ENCODE measurements around the gene SEC14L5. TPM values are rescaled to one million over a fixed set of nuclear protein-coding genes. Genes with fewer than 3 reads are reported as not detected.

Gene SEC14L5
- total and polyA plus RNA-seq, 10 of the 15 experiments (the other 5 are each of a cell fraction or from before 2014, with no cell fraction given), result 0.01 TPM; not detected in 9

DNA sequence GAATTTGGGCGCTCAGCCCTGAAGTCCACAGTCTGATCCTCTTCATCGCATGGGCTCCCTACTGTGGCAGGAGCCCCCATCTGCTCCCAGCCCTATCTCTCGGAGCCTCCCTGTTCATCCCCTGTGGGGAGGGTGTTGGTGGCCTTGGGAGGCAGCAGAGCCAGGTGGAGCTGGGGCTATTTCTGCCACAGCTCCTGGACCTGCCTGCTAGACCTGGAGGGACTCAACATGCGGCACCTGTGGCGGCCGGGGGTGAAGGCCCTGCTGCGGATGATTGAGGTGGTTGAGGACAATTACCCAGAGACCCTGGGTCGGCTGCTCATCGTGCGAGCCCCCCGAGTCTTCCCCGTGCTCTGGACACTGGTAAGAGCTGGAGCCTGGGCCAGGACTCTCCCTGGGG is 45.1 kb downstream of the SEC14L5 start:
- intact Hi-C loops (cut with micrococcal nuclease; ENCODE audit: unreplicated experiment), result no loop called here
- POLR2A ChIA-PET, result no interaction called here
- Histone ChIP-seq H3K27ac (ENCODE audit: control insufficient read depth, insufficient read depth) (no peak overlapping the region), H4K20me1 (ENCODE audit: control insufficient read depth, insufficient read depth) (no peaks in the 10 kb centered on the region), H3K9me3 (replicated peaks; ENCODE audit: control insufficient read depth, insufficient read depth, low read length) (no peaks in the 10 kb centered on the region), H3K27me3 (replicated peaks in 1 of 2; ENCODE audit: control insufficient read depth in 2 of 2, insufficient read depth in 2 of 2, low read length in 1 of 2) (no peaks in the 10 kb centered on the region), H3K9ac (ENCODE audit: control insufficient read depth, insufficient read depth, low read length) (no peak overlapping the region), H3K4me2 (ENCODE audit: control insufficient read depth, insufficient read depth) (no peak overlapping the region), H3K4me1 (ENCODE audit: control insufficient read depth, insufficient read depth, low read length) (no peaks in the 10 kb centered on the region), H3K36me3 (ENCODE audit: control insufficient read depth in 2 of 2, insufficient read depth in 2 of 2, low read length in 1 of 2) (no peaks in the 10 kb centered on the region), H3K79me2 (ENCODE audit: control insufficient read depth, insufficient read depth, low read length) (no peaks in the 10 kb centered on the region), H2AFZ (ENCODE audit: control insufficient read depth, low read depth, low read length) (no peak overlapping the region), H3K4me3 (no peak overlapping the region)
- no peak for TF ChIP-seq MEF2B (IDR thresholded peaks at IDR 0.05; ENCODE audit: partially characterized antibody, poor library complexity, severe bottlenecking)
- TF ChIP-seq, protein P1, sequence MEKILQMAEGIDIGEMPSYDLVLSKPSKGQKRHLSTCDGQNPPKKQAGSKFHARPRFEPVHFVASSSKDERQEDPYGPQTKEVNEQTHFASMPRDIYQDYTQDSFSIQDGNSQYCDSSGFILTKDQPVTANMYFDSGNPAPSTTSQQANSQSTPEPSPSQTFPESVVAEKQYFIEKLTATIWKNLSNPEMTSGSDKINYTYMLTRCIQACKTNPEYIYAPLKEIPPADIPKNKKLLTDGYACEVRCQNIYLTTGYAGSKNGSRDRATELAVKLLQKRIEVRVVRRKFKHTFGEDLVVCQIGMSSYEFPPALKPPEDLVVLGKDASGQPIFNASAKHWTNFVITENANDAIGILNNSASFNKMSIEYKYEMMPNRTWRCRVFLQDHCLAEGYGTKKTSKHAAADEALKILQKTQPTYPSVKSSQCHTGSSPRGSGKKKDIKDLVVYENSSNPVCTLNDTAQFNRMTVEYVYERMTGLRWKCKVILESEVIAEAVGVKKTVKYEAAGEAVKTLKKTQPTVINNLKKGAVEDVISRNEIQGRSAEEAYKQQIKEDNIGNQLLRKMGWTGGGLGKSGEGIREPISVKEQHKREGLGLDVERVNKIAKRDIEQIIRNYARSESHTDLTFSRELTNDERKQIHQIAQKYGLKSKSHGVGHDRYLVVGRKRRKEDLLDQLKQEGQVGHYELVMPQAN (conservative IDR thresholded peaks at IDR 0.05), result no peak
- no peak for TF ChIP-seq TARDBP (IDR thresholded peaks at IDR 0.05; ENCODE audit: borderline replicate concordance)
- TF ChIP-seq MLLT1 (IDR thresholded peaks at IDR 0.05), result no peak
- no peak for TF ChIP-seq SMAD5 (IDR thresholded peaks at IDR 0.05; ENCODE audit: low read depth)
- no peak for TF ChIP-seq NFYA (IDR thresholded peaks at IDR 0.05; ENCODE audit: borderline replicate concordance, low read depth, low read length)
- no peak for TF ChIP-seq LARP7 (IDR thresholded peaks at IDR 0.05)
- TF ChIP-seq ETV6 (conservative IDR thresholded peaks at IDR 0.05 in 1 of 2, IDR thresholded peaks at IDR 0.05 in 1 of 2; ENCODE audit: borderline replicate concordance in 1 of 2, low read depth in 1 of 2), result no peak
- no peak for TF ChIP-seq ZBTB40 (IDR thresholded peaks at IDR 0.05; ENCODE audit: borderline replicate concordance)
- TF ChIP-seq ASH2L (IDR thresholded peaks at IDR 0.05; ENCODE audit: borderline replicate concordance, low read depth), result no peak
- TF ChIP-seq CHD2 (IDR thresholded peaks at IDR 0.05; ENCODE audit: borderline replicate concordance, low read depth, low read length), result no peak
- no TSS peak for BruUV-seq (replicated peaks)
- RAD21 ChIA-PET (ENCODE audit: unreplicated experiment), result no interaction called here
- whole genome bisulfite sequencing (ENCODE audit: insufficient coverage, insufficient replicate concordance, low lambda C conversion rate, missing lambda C conversion rate), result 37% methylated on average over 11 of the region's 12 CpGs
- DNase-seq (ENCODE audit: low read depth, low spot score) (no peak), FAIRE-seq (no peak), ATAC-seq (no peak)
- in situ Hi-C loops (cut with MboI), result no loop called here
- CTCF ChIA-PET, result no interaction called here
- SMC1A ChIA-PET (ENCODE audit: uncharacterized antibody, unreplicated experiment), result no interaction called here

Measured in GM12878 (cell line).